ENCODE data around the gene ZNF888. TPM values are rescaled to one million over a fixed set of nuclear protein-coding genes. Genes with fewer than 3 reads are reported as not detected.

The ZNF888 gene
- polyA plus RNA-seq, 1 donor from 2014 or later, result 0.26 TPM

- Histone ChIP-seq H3K9me3 (ENCODE audit: low read length) (no peaks in the 10 kb centered on the region), H3K36me3 (ENCODE audit: insufficient read depth, low read length) (no peaks in the 10 kb centered on the region), H3K27me3 (ENCODE audit: insufficient read depth, low read depth, low read length) (no peaks in the 10 kb centered on the region), H3K9ac (ENCODE audit: low read length) (no peak overlapping the region), H3K4me3 (ENCODE audit: low read length) (no peak overlapping the region), H3K79me2 (replicated peaks; ENCODE audit: insufficient read depth, low read length) (peaks cover 6% of the 10 kb centered on the region), H2AFZ (ENCODE audit: low read depth, low read length) (no peak overlapping the region), H3K4me2 (ENCODE audit: low read length) (no peak overlapping the region), H3K27ac (ENCODE audit: low read length) (no peak overlapping the region), H4K20me1 (ENCODE audit: insufficient read depth) (no peaks in the 10 kb centered on the region), H3F3A (ENCODE audit: insufficient read depth, low read length, poor library complexity, severe bottlenecking) (no peaks in the 10 kb centered on the region), H3K9me2 (ENCODE audit: insufficient read depth, low read length) (no peaks in the 10 kb centered on the region)
- TF ChIP-seq SMC3 (conservative IDR thresholded peaks at IDR 0.05; ENCODE audit: poor library complexity), result no peak
Measured at GRCh38 chr19:52891336-52891735, 31.9 kb downstream of the ZNF888 start.

GRCh38 chr19:52889931-52890330 is 33.3 kb downstream of the ZNF888 start:
- no peaks in the 10 kb centered on the region for H3F3A ChIP-seq (ENCODE audit: insufficient read depth, low read length, poor library complexity, severe bottlenecking)

More at GRCh38 chr19:52889931-52890330, 33.3 kb downstream of the ZNF888 start:
- Histone ChIP-seq H3K4me3 (ENCODE audit: low read length) (no peak overlapping the region), H3K36me3 (ENCODE audit: insufficient read depth, low read length) (no peaks in the 10 kb centered on the region), H2AFZ (ENCODE audit: low read depth, low read length) (no peak overlapping the region), H3K4me2 (ENCODE audit: low read length) (no peak overlapping the region), H3K27me3 (ENCODE audit: insufficient read depth, low read depth, low read length) (no peaks in the 10 kb centered on the region), H3K9me3 (ENCODE audit: low read length) (no peaks in the 10 kb centered on the region), H3K27ac (ENCODE audit: low read length) (no peak overlapping the region), H3K9ac (ENCODE audit: low read length) (no peak overlapping the region), H4K20me1 (ENCODE audit: insufficient read depth) (no peaks in the 10 kb centered on the region), H3K9me2 (ENCODE audit: insufficient read depth, low read length) (no peaks in the 10 kb centered on the region), H3K79me2 (replicated peaks; ENCODE audit: insufficient read depth, low read length) (no peaks in the 10 kb centered on the region)
- TF ChIP-seq REST (IDR thresholded peaks at IDR 0.05; ENCODE audit: borderline replicate concordance), result no peak
- no peak for TF ChIP-seq POLR2AphosphoS5 (IDR thresholded peaks at IDR 0.05)
- TF ChIP-seq EZH2 (IDR thresholded peaks at IDR 0.05; ENCODE audit: borderline replicate concordance, insufficient read depth, low read length, poor library complexity, severe bottlenecking), result no peak
- TF ChIP-seq EP300 (conservative IDR thresholded peaks at IDR 0.05; ENCODE audit: poor library complexity, severe bottlenecking), result no peak
- no peak for TF ChIP-seq RAD21 (conservative IDR thresholded peaks at IDR 0.05)
- TF ChIP-seq, protein P1, sequence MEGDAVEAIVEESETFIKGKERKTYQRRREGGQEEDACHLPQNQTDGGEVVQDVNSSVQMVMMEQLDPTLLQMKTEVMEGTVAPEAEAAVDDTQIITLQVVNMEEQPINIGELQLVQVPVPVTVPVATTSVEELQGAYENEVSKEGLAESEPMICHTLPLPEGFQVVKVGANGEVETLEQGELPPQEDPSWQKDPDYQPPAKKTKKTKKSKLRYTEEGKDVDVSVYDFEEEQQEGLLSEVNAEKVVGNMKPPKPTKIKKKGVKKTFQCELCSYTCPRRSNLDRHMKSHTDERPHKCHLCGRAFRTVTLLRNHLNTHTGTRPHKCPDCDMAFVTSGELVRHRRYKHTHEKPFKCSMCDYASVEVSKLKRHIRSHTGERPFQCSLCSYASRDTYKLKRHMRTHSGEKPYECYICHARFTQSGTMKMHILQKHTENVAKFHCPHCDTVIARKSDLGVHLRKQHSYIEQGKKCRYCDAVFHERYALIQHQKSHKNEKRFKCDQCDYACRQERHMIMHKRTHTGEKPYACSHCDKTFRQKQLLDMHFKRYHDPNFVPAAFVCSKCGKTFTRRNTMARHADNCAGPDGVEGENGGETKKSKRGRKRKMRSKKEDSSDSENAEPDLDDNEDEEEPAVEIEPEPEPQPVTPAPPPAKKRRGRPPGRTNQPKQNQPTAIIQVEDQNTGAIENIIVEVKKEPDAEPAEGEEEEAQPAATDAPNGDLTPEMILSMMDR (IDR thresholded peaks at IDR 0.05; ENCODE audit: poor library complexity, severe bottlenecking), result no peak
- no peak for TF ChIP-seq TAF1 (IDR thresholded peaks at IDR 0.05; ENCODE audit: low read depth)
- TF ChIP-seq SMC3 (conservative IDR thresholded peaks at IDR 0.05; ENCODE audit: poor library complexity), result no peak
- TF ChIP-seq MXI1 (conservative IDR thresholded peaks at IDR 0.05; ENCODE audit: poor library complexity, severe bottlenecking), result no peak

Measured in neural cell (in vitro differentiated cells).